Fibroblast of lung (primary cell): ENCODE results near the gene ATF1.

Experiments used
- CTCF ChIP-seq, 2 donors: IDR thresholded peaks in 1 of 2; conservative IDR thresholded peaks in 1 of 2; 1 replicate in 1 of 2; 2 replicates in 1 of 2; pipeline ENCODE4 v1.5.1; 2011 to 2012; ENCODE audit warnings: low read length in 2 of 2, control low read depth in 1 of 2, inconsistent platforms in 1 of 2, low read depth in 1 of 2, mild to moderate bottlenecking in 1 of 2
- EZH2 ChIP-seq: IDR thresholded peaks from 2 replicates; pipeline ENCODE4 v1.5.1; 2012; ENCODE audit warnings: low read length, control low read depth, mild to moderate bottlenecking; ENCODE audit errors: missing control alignments

- TF ChIP-seq CTCF (conservative IDR thresholded peaks at IDR 0.05 in 1 of 2, IDR thresholded peaks at IDR 0.05 in 1 of 2; ENCODE audit: low read depth in 1 of 2, low read length in 2 of 2) (no peak), EZH2 (no peak)
These were observed 14.4 kb upstream of the ATF1 start for GRCh38 chr12:50749459-50749882.
